HUES48 (cell line): Measurements from ENCODE around the gene PCDHB16.
"Not testable (repeated sequence)": the region's sequence is repeated elsewhere in the genome, so short reads cannot be mapped to it uniquely, and the experiment has no call there.

Source experiments
- H3K27ac ChIP-seq: one replicate; pipeline ENCODE4 v1.7.0; 2013; ENCODE audit warnings: low read depth, low read length, inconsistent platforms
- H3K27me3 ChIP-seq: 2 replicates; pipeline ENCODE4 v1.6.1; 2013; ENCODE audit warnings: mild to moderate bottlenecking, low read length; ENCODE audit not compliant: control insufficient read depth, insufficient read depth
- H3K36me3 ChIP-seq: 2 replicates; pipeline ENCODE4 v1.6.1; 2013; ENCODE audit warnings: low read length; ENCODE audit not compliant: control insufficient read depth, insufficient read depth
- H3K4me1 ChIP-seq: 2 replicates; pipeline ENCODE4 v1.6.1; 2013; ENCODE audit warnings: mild to moderate bottlenecking, low read length; ENCODE audit not compliant: control insufficient read depth, insufficient read depth
- H3K4me3 ChIP-seq: 2 replicates; pipeline ENCODE4 v1.5.1; 2013; ENCODE audit warnings: mild to moderate bottlenecking, low read depth, low read length
- H3K9ac ChIP-seq: 2 replicates; pipeline ENCODE4 v1.6.1; 2013; ENCODE audit warnings: mild to moderate bottlenecking, low read depth, low read length, moderate library complexity
- H3K9me3 ChIP-seq: 2 replicates; pipeline ENCODE4 v1.6.1; 2013; ENCODE audit warnings: low read length; ENCODE audit not compliant: control insufficient read depth, insufficient read depth

PCDHB16 gene

DNA sequence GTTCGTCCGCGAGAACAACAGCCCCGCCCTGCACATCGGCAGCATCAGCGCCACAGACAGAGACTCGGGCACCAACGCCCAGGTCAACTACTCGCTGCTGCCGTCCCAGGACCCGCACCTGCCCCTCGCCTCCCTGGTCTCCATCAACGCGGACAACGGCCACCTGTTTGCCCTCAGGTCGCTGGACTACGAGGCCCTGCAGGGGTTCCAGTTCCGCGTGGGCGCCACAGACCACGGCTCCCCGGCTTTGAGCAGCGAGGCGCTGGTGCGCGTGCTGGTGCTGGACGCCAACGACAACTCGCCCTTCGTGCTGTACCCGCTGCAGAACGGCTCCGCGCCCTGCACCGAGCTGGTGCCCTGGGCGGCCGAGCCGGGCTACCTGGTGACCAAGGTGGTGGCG, 28.1 kb downstream of the PCDHB16 start:
- H3K9ac ChIP-seq, H3K36me3 ChIP-seq, H3K27me3 ChIP-seq, H3K27ac ChIP-seq, H3K4me1 ChIP-seq, H3K4me3 ChIP-seq, H3K9me3 ChIP-seq: not testable (repeated sequence)

DNA sequence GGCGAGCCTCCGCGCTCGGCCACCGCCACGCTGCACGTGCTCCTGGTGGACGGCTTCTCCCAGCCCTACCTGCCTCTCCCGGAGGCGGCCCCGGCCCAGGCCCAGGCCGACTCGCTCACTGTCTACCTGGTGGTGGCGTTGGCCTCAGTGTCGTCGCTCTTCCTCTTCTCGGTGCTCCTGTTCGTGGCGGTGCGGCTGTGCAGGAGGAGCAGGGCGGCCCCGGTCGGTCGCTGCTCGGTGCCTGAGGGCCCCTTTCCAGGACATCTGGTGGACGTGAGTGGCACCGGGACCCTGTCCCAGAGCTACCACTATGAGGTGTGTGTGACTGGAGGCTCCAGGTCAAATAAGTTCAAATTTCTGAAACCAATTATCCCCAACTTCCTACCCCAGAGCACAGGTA, 28.7 kb downstream of the PCDHB16 start:
- not testable (repeated sequence) for H3K27me3 ChIP-seq, H3K9me3 ChIP-seq, H3K9ac ChIP-seq, H3K4me1 ChIP-seq, H3K27ac ChIP-seq, H3K4me3 ChIP-seq, H3K36me3 ChIP-seq

DNA sequence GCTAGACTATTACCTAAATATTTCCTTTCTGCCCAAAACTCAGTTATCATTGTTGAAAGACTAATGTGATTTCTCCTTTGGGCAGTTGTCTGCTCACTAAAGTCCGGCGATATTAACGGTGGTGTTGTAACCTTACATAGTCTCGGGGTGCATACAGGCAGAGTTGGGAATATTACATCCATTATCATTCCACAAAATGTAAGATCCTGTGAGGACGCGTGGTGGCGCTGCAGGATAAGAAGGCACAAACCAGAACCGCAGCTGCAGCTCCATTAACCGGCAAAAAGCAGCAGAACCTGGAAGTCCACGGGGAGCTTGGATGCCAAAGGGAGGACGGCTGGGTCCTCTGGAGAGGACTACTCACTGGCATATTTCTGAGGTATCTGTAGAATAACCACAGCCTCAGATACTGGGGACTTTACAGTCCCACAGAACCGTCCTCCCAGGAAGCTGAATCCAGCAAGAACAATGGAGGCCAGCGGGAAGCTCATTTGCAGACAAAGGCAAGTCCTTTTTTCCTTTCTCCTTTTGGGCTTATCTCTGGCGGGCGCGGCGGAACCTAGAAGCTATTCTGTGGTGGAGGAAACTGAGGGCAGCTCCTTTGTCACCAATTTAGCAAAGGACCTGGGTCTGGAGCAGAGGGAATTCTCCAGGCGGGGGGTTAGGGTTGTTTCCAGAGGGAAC, 31.6 kb downstream of the PCDHB16 start, which contains the start of gene PCDHB13:
Gene PCDHB13 (plus strand): TSS at position 264 of the 684 bp plus-strand sequence. CDS start 205 bp downstream, at position 469.
- H3K9ac ChIP-seq, H3K9me3 ChIP-seq, H3K36me3 ChIP-seq, H3K27ac ChIP-seq, H3K27me3 ChIP-seq, H3K4me3 ChIP-seq, H3K4me1 ChIP-seq: not testable (repeated sequence)

DNA sequence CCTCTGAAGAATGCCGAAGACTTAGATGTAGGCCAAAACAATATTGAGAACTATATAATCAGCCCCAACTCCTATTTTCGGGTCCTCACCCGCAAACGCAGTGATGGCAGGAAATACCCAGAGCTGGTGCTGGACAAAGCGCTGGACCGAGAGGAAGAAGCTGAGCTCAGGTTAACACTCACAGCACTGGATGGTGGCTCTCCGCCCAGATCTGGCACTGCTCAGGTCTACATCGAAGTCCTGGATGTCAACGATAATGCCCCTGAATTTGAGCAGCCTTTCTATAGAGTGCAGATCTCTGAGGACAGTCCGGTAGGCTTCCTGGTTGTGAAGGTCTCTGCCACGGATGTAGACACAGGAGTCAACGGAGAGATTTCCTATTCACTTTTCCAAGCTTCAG, 32.4 kb downstream of the PCDHB16 start:
- H3K27ac ChIP-seq, H3K9ac ChIP-seq, H3K36me3 ChIP-seq, H3K4me1 ChIP-seq, H3K9me3 ChIP-seq, H3K27me3 ChIP-seq, H3K4me3 ChIP-seq: not testable (repeated sequence)

DNA sequence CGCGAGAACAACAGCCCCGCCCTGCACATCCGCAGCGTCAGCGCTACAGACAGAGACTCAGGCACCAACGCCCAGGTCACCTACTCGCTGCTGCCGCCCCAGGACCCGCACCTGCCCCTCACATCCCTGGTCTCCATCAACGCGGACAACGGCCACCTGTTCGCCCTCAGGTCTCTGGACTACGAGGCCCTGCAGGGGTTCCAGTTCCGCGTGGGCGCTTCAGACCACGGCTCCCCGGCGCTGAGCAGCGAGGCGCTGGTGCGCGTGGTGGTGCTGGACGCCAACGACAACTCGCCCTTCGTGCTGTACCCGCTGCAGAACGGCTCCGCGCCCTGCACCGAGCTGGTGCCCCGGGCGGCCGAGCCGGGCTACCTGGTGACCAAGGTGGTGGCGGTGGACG, 33.3 kb downstream of the PCDHB16 start:
- not testable (repeated sequence) for H3K4me1 ChIP-seq, H3K36me3 ChIP-seq, H3K9me3 ChIP-seq, H3K4me3 ChIP-seq, H3K9ac ChIP-seq, H3K27me3 ChIP-seq, H3K27ac ChIP-seq

DNA sequence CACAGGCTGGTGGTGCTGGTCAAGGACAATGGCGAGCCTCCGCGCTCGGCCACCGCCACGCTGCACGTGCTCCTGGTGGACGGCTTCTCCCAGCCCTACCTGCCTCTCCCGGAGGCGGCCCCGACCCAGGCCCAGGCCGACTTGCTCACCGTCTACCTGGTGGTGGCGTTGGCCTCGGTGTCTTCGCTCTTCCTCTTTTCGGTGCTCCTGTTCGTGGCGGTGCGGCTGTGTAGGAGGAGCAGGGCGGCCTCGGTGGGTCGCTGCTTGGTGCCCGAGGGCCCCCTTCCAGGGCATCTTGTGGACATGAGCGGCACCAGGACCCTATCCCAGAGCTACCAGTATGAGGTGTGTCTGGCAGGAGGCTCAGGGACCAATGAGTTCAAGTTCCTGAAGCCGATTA, 33.8 kb downstream of the PCDHB16 start:
- not testable (repeated sequence) for H3K9me3 ChIP-seq, H3K9ac ChIP-seq, H3K27me3 ChIP-seq, H3K4me1 ChIP-seq, H3K36me3 ChIP-seq, H3K4me3 ChIP-seq, H3K27ac ChIP-seq

DNA sequence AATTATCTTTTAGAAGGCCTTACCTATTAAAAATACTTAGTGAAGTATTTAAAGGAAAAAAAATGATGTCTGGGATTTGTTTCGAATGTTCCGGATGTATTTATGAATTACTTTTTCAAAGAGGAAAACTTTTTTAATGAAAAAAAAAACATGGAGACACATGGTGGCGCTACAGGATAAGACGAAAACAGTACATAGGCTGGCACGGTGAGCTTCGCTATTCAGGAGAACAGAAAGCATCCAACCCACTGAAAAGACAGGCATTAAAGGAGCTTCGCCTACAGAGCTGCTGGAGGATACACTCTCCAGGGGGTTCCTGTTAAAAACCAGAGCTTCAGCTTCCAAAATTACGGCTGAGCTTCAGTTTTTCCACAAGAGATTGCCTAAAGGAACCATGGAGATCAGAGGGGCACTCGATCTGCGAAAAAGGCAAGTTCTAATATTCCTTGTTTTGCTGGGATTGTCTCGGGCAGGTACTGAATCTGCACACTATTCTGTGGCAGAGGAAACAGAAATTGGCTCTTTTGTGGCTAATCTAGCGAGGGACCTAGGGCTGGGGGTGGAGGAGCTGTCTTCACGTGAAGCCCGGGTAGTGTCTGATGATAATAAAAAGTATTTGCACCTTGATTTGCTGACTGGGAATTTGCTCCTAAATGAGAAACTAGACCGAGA, 41.1 kb downstream of the PCDHB16 start, which contains the start of gene PCDHB14:
Gene PCDHB14 (plus strand): TSS at position 232 of the 672 bp plus-strand sequence. CDS start 163 bp downstream, at position 395.
- Histone ChIP-seq H3K4me3 (peak within 1 kb of the TSS; percentile 27), H3K36me3 (no peaks in the 10 kb centered on the region), H3K4me1 (peaks cover 4% of the 10 kb centered on the region; the same call in 1 of the 2 replicates), H3K27me3 (no peaks in the 10 kb centered on the region), H3K9ac (no peak within 1 kb of the TSS), H3K27ac (peak within 1 kb of the TSS; percentile 53), H3K9me3 (peaks cover 5% of the 10 kb centered on the region; the same call in 1 of the 2 replicates)

DNA sequence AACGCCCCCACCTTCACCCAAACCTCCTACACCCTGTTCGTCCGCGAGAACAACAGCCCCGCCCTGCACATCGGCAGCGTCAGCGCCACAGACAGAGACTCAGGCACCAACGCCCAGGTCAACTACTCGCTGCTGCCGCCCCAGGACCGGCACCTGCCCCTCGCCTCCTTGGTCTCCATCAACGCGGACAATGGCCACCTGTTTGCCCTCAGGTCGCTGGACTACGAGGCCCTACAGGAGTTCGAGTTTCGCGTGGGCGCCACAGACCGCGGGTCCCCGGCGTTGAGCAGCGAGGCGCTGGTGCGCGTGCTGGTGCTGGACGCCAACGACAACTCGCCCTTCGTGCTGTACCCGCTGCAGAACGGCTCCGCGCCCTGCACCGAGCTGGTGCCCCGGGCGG, 42.7 kb downstream of the PCDHB16 start:
- H3K27me3 ChIP-seq, H3K36me3 ChIP-seq, H3K4me1 ChIP-seq, H3K9ac ChIP-seq, H3K27ac ChIP-seq, H3K4me3 ChIP-seq: not testable (repeated sequence)
- H3K9me3 ChIP-seq = peaks cover 12% of the 10 kb centered on the region

DNA sequence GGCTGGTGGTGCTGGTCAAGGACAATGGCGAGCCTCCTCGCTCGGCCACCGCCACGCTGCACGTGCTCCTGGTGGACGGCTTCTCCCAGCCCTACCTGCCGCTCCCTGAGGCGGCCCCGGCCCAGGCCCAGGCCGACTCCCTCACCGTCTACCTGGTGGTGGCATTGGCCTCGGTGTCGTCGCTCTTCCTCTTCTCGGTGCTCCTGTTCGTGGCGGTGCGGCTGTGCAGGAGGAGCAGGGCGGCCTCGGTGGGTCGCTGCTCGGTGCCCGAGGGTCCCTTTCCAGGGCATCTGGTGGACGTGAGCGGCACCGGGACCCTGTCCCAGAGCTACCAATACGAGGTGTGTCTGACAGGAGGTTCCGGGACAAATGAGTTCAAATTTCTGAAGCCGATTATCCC, 43.2 kb downstream of the PCDHB16 start:
- not testable (repeated sequence) for H3K4me3 ChIP-seq

DNA sequence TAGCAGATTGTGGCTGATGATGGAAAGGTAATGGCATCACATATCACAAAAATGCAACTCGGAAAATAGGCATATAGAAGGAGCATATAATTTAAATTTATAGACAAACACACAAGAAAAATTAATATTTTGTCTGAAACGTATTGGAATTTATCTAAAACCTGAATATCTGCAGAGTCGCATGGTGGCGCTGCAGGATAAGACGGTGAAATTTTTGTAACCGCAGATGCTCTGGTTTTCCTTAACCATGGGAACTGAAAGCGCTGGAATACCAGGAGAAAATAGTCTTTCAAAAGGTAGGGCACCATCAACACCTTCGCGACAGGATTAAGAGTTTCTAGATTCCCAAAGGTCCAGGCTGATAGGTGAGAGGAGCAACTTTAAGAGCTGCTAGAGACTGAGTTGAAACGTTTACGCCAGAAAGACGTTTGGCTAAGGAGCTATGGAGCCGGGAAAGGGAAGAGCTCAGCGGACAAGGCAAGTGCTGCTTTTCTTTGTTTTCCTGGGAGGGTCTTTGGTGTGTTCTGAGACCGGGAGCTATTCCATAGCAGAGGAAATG, 52.0 kb downstream of the PCDHB16 start:
- Histone ChIP-seq H3K9me3 (peaks cover 31% of the 10 kb centered on the region), H3K9ac (no peak overlapping the region), H3K27me3 (peaks cover 4% of the 10 kb centered on the region; the same call in 1 of the 2 replicates), H3K36me3 (no peaks in the 10 kb centered on the region), H3K4me1 (no peaks in the 10 kb centered on the region), H3K4me3 (peak overlapping the region; percentile 9; the same call in 1 of the 2 replicates), H3K27ac (no peak overlapping the region)

More for the DNA sequence above, 43.2 kb downstream of the PCDHB16 start:
- not testable (repeated sequence) for H3K36me3 ChIP-seq, H3K27me3 ChIP-seq, H3K4me1 ChIP-seq, H3K9ac ChIP-seq, H3K27ac ChIP-seq
- H3K9me3 ChIP-seq = peaks cover 12% of the 10 kb centered on the region
